Measurements from ENCODE around the gene ASCL3. TPM values are rescaled to one million over a fixed set of nuclear protein-coding genes. Genes with fewer than 3 reads are reported as not detected.

ASCL3 gene
- total RNA-seq, 1 experiment from 2014 or later = not detected

- no peak for TF ChIP-seq CTCF (conservative IDR thresholded peaks at IDR 0.05; ENCODE audit: low read depth, low read length)
- TF ChIP-seq EZH2phosphoT487 (IDR thresholded peaks at IDR 0.05; ENCODE audit: borderline replicate concordance, low read length) = no peak
- TF ChIP-seq EZH2 (IDR thresholded peaks at IDR 0.05; ENCODE audit: low read length, unreplicated experiment) = no peak
- Histone ChIP-seq H3K9me3 (ENCODE audit: low read length) (no peaks in the 10 kb centered on the region), H3K79me2 (ENCODE audit: low read length) (no peaks in the 10 kb centered on the region), H3K27me3 (ENCODE audit: low read length) (no peaks in the 10 kb centered on the region), H3K27ac (ENCODE audit: low read length) (no peak overlapping the region), H3K4me3 (ENCODE audit: low read length) (no peak overlapping the region), H3F3A (ENCODE audit: low read length, unreplicated experiment) (no peaks in the 10 kb centered on the region), H2AFZ (ENCODE audit: low read length) (no peak overlapping the region), H3K36me3 (ENCODE audit: low read depth, low read length) (no peaks in the 10 kb centered on the region), H3K9ac (ENCODE audit: low read length) (no peak overlapping the region), H3K9me2 (replicated peaks; ENCODE audit: low read length) (no peaks in the 10 kb centered on the region), H4K20me1 (ENCODE audit: low read length) (no peaks in the 10 kb centered on the region), H3K4me1 (ENCODE audit: insufficient read depth, low read length) (no peaks in the 10 kb centered on the region), H3K4me2 (ENCODE audit: low read length) (no peak overlapping the region)
- ChIA-PET CTCF (no interaction called here), POLR2A (ENCODE audit: unreplicated experiment) (no interaction called here)
- DNase-seq (no peak), ATAC-seq (no peak)
- intact Hi-C loops (cut with micrococcal nuclease) = no loop called here
- no TSS peak for BruUV-seq (replicated peaks)
These were observed 30.3 kb upstream of the ASCL3 start for GRCh38 chr11:8973121-8973520.

- H3K9ac ChIP-seq (ENCODE audit: low read length) = no peak overlapping the region
- no peaks in the 10 kb centered on the region for H3F3A ChIP-seq (ENCODE audit: low read length, unreplicated experiment)
- H3K27me3 ChIP-seq (ENCODE audit: low read length) = no peaks in the 10 kb centered on the region
- H3K4me2 ChIP-seq (ENCODE audit: low read length) = no peak overlapping the region
- no peaks in the 10 kb centered on the region for H3K4me1 ChIP-seq (ENCODE audit: insufficient read depth, low read length)
- H3K4me3 ChIP-seq (ENCODE audit: low read length) = no peak overlapping the region
- ATAC-seq (no peak), DNase-seq (no peak)
- no peaks in the 10 kb centered on the region for H3K79me2 ChIP-seq (ENCODE audit: low read length)
- no peak overlapping the region for H2AFZ ChIP-seq (ENCODE audit: low read length)
- ChIA-PET CTCF (no interaction called here), POLR2A (ENCODE audit: unreplicated experiment) (no interaction called here)
- TF ChIP-seq CTCF (conservative IDR thresholded peaks at IDR 0.05; ENCODE audit: low read depth, low read length) = no peak
- TF ChIP-seq EZH2 (IDR thresholded peaks at IDR 0.05; ENCODE audit: low read length, unreplicated experiment) = no peak
- no peak for TF ChIP-seq EZH2phosphoT487 (IDR thresholded peaks at IDR 0.05; ENCODE audit: borderline replicate concordance, low read length)
- H3K9me3 ChIP-seq (ENCODE audit: low read length) = no peaks in the 10 kb centered on the region
- H4K20me1 ChIP-seq (ENCODE audit: low read length) = no peaks in the 10 kb centered on the region
- no peak overlapping the region for H3K27ac ChIP-seq (ENCODE audit: low read length)
- intact Hi-C loops (cut with micrococcal nuclease) = no loop called here
- H3K36me3 ChIP-seq (ENCODE audit: low read depth, low read length) = no peaks in the 10 kb centered on the region
- H3K9me2 ChIP-seq (replicated peaks; ENCODE audit: low read length) = no peaks in the 10 kb centered on the region
- BruUV-seq (replicated peaks) = no TSS peak
These were observed 29.1 kb upstream of the ASCL3 start for GRCh38 chr11:8971924-8972316.

GRCh38 chr11:8971196-8971923 is 28.5 kb upstream of the ASCL3 start:
- H2AFZ ChIP-seq (ENCODE audit: low read length) = no peak overlapping the region
- intact Hi-C loops (cut with micrococcal nuclease) = no loop called here
- H4K20me1 ChIP-seq (ENCODE audit: low read length) = no peaks in the 10 kb centered on the region
- no peaks in the 10 kb centered on the region for H3F3A ChIP-seq (ENCODE audit: low read length, unreplicated experiment)
- no peak for DNase-seq
- ATAC-seq = no peak
- TF ChIP-seq CTCF (conservative IDR thresholded peaks at IDR 0.05; ENCODE audit: low read depth, low read length) (no peak), EZH2 (IDR thresholded peaks at IDR 0.05; ENCODE audit: low read length, unreplicated experiment) (no peak), EZH2phosphoT487 (IDR thresholded peaks at IDR 0.05; ENCODE audit: borderline replicate concordance, low read length) (no peak)
- H3K27ac ChIP-seq (ENCODE audit: low read length) = no peak overlapping the region
- BruUV-seq (replicated peaks) = no TSS peak
- H3K4me1 ChIP-seq (ENCODE audit: insufficient read depth, low read length) = no peaks in the 10 kb centered on the region
- no peak overlapping the region for H3K4me3 ChIP-seq (ENCODE audit: low read length)
- no peaks in the 10 kb centered on the region for H3K9me3 ChIP-seq (ENCODE audit: low read length)
- ChIA-PET POLR2A (ENCODE audit: unreplicated experiment) (no interaction called here), CTCF (no interaction called here)
- H3K27me3 ChIP-seq (ENCODE audit: low read length) = no peaks in the 10 kb centered on the region
- H3K9ac ChIP-seq (ENCODE audit: low read length) = no peak overlapping the region
- no peak overlapping the region for H3K4me2 ChIP-seq (ENCODE audit: low read length)
- H3K36me3 ChIP-seq (ENCODE audit: low read depth, low read length) = no peaks in the 10 kb centered on the region
- no peaks in the 10 kb centered on the region for H3K79me2 ChIP-seq (ENCODE audit: low read length)
- no peaks in the 10 kb centered on the region for H3K9me2 ChIP-seq (replicated peaks; ENCODE audit: low read length)

Measured in PC-3 (cell line).